ENCODE data around the gene ELMOD1.
"Not testable (repeated sequence)": the region's sequence is repeated elsewhere in the genome, so short reads cannot be mapped to it uniquely, and the experiment has no call there.

ELMOD1 gene

DNA sequence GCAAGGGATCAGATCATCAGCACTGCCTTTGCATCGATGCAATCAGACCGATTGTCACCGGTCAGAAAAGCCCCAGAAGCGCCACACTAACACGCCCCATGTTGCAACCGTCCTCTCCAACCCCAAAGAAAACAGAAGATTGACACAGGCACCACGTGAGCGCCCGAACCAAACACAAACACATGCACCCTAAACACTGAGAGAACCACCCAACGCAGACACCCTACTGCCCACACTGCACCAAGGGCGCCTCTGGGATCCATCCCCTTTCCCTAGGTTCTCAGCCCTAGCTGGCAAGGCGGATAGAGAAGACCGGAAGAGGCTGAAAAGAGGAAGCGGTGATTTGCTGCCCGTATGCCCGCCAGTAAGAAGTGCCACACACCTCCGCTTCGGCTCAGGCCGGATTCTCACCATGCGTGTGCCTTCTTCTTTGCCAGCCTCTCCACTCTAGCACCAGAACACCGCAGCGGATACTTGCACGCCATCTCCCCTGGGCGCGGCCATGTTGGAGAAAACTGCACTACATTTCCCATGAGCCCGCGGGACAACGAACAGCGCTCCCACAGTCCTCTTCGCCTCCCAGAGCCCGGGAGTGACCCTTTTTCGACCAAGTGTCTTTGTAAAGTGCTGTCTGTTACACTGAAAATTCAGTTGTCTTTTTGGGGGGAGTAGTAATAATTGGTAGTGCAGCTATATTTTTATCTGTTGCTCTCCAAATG, 25.6 kb upstream of the ELMOD1 start, which contains the start of gene ALKBH8 (continued):
- TF ChIP-seq ZNF561 (tag by site-specific recombination; IDR thresholded peaks at IDR 0.05; ENCODE audit: borderline replicate concordance) (0 out of 2 replicates have a peak, but pooled peaks have one; percentile 36), SP3 (tag by site-specific recombination; IDR thresholded peaks at IDR 0.05) (peak; percentile 44; the same call in 1 of the 2 replicates), SP2 (tag by site-specific recombination; IDR thresholded peaks at IDR 0.05) (peak; percentile 12; the same call in 1 of the 2 replicates), ZNF747 (tag by site-specific recombination; IDR thresholded peaks at IDR 0.05) (no peak), ZBTB8A (tag by site-specific recombination; IDR thresholded peaks at IDR 0.05) (peak; percentile 90), ZFP69B (tag by site-specific recombination; IDR thresholded peaks at IDR 0.05) (0 out of 2 replicates have a peak, but pooled peaks have one; percentile 18), ZNF501 (tag by site-specific recombination; IDR thresholded peaks at IDR 0.05) (peak; percentile 79; the same call in 1 of the 2 replicates), SP7 (tag by site-specific recombination; IDR thresholded peaks at IDR 0.05) (0 out of 2 replicates have a peak, but pooled peaks have one; percentile 14)
- TF ChIP-seq, protein P1, sequence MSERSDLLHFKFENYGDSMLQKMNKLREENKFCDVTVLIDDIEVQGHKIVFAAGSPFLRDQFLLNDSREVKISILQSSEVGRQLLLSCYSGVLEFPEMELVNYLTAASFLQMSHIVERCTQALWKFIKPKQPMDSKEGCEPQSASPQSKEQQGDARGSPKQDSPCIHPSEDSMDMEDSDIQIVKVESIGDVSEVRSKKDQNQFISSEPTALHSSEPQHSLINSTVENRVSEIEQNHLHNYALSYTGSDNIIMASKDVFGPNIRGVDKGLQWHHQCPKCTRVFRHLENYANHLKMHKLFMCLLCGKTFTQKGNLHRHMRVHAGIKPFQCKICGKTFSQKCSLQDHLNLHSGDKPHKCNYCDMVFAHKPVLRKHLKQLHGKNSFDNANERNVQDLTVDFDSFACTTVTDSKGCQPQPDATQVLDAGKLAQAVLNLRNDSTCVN (tag by site-specific recombination; optimal IDR thresholded peaks at IDR 0.05) = peak; percentile 22
- TF ChIP-seq, protein P2, sequence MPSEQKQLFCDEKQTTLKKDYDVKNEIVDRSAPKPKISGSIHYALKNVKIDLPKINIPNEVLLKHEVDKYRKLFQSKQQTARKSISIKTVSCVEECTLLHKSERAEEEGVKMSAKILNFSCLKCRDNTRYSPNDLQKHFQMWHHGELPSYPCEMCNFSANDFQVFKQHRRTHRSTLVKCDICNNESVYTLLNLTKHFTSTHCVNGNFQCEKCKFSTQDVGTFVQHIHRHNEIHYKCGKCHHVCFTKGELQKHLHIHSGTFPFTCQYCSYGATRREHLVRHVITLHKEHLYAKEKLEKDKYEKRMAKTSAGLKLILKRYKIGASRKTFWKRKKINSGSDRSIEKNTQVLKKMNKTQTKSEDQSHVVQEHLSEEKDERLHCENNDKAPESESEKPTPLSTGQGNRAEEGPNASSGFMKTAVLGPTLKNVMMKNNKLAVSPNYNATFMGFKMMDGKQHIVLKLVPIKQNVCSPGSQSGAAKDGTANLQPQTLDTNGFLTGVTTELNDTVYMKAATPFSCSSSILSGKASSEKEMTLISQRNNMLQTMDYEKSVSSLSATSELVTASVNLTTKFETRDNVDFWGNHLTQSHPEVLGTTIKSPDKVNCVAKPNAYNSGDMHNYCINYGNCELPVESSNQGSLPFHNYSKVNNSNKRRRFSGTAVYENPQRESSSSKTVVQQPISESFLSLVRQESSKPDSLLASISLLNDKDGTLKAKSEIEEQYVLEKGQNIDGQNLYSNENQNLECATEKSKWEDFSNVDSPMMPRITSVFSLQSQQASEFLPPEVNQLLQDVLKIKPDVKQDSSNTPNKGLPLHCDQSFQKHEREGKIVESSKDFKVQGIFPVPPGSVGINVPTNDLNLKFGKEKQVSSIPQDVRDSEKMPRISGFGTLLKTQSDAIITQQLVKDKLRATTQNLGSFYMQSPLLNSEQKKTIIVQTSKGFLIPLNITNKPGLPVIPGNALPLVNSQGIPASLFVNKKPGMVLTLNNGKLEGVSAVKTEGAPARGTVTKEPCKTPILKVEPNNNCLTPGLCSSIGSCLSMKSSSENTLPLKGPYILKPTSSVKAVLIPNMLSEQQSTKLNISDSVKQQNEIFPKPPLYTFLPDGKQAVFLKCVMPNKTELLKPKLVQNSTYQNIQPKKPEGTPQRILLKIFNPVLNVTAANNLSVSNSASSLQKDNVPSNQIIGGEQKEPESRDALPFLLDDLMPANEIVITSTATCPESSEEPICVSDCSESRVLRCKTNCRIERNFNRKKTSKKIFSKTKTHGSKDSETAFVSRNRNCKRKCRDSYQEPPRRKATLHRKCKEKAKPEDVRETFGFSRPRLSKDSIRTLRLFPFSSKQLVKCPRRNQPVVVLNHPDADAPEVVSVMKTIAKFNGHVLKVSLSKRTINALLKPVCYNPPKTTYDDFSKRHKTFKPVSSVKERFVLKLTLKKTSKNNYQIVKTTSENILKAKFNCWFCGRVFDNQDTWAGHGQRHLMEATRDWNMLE (tag by site-specific recombination; conservative IDR thresholded peaks at IDR 0.05; ENCODE audit: low read depth) = peak; percentile 55

DNA sequence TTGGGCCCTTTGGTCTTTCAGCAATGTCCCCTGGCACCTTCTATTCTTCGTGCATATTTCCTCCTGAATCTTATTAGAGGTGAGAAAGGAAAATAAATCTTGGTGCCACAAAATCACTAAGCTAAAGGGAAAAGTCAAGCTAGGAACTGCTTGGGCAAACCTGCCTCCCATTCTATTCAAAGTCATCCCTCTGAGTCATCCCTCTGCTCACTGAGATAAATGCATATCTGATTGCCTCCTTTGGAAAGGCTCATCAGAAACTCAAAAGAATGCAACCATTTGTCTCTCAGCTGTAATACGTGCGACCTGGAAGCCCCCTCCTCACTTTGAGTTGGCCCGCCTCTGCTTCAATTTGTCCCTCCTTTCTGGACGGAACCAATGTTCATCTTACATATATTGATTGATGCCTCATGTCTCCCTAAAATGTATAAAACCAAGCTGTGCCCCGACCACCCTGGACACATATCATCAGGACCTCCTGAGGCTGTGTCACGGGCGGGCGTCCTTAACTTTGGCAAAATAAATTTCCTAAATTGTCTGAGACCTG, 24.9 kb upstream of the ELMOD1 start:
- ChIA-PET CTCF (interaction anchor here (0.6 to 6.2 kb wide), 6 partner anchors 9 to 304 kb away, joined by 3 to 98 read pairs (median 46); no protein-coding TSS in a partner anchor), POLR2A (interaction anchor here (1.0 kb wide), 2 partner anchors 18 to 43 kb away, joined by 3 read pairs; no protein-coding TSS in a partner anchor)
- 0 out of 2 replicates have a peak, but pooled peaks have one; percentile 7 for TF ChIP-seq ZBTB20 (tag by site-specific recombination; IDR thresholded peaks at IDR 0.05)
- TF ChIP-seq, protein P3, sequence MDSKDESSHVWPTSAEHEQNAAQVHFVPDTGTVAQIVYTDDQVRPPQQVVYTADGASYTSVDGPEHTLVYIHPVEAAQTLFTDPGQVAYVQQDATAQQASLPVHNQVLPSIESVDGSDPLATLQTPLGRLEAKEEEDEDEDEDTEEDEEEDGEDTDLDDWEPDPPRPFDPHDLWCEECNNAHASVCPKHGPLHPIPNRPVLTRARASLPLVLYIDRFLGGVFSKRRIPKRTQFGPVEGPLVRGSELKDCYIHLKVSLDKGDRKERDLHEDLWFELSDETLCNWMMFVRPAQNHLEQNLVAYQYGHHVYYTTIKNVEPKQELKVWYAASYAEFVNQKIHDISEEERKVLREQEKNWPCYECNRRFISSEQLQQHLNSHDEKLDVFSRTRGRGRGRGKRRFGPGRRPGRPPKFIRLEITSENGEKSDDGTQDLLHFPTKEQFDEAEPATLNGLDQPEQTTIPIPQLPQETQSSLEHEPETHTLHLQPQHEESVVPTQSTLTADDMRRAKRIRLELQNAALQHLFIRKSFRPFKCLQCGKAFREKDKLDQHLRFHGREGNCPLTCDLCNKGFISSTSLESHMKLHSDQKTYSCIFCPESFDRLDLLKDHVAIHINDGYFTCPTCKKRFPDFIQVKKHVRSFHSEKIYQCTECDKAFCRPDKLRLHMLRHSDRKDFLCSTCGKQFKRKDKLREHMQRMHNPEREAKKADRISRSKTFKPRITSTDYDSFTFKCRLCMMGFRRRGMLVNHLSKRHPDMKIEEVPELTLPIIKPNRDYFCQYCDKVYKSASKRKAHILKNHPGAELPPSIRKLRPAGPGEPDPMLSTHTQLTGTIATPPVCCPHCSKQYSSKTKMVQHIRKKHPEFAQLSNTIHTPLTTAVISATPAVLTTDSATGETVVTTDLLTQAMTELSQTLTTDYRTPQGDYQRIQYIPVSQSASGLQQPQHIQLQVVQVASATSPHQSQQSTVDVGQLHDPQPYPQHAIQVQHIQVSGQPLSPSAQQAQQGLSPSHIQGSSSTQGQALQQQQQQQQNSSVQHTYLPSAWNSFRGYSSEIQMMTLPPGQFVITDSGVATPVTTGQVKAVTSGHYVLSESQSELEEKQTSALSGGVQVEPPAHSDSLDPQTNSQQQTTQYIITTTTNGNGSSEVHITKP (tag by site-specific recombination; IDR thresholded peaks at IDR 0.05) = 0 out of 2 replicates have a peak, but pooled peaks have one; percentile 5
- H3K27ac ChIP-seq (ENCODE audit: extremely low read depth, low read depth, low read length); H3K9me3 ChIP-seq (ENCODE audit: control insufficient read depth, insufficient read depth, low read depth, low read length); H3K36me3 ChIP-seq (ENCODE audit: control insufficient read depth in 2 of 2, insufficient read depth in 1 of 2, low read length in 2 of 2); H3K4me1 ChIP-seq (ENCODE audit: control insufficient read depth, insufficient read depth, low read length): not testable (repeated sequence)
- H3K4me3 ChIP-seq (ENCODE audit: low read depth, low read length) = peak overlapping the region; percentile 94
